PC-9 (cell line): ENCODE data around the gene PTTG1IP. TPM values are rescaled to one million over a fixed set of nuclear protein-coding genes. Genes with fewer than 3 reads are reported as not detected.

Source experiments
- BruUV-seq: library from RNA; stranded (reverse); fragments of 400-500 nt; replicated peaks from 2 replicates; lab custom pipeline; 2021; lab: Mats Ljungman, UMichigan
- CTCF ChIA-PET: fragments of 300-600 bp; sonication (Branson Sonifier 250); formaldehyde crosslinking; loops from one replicate; lab custom pipeline; 2022; ENCODE audit warnings: antibody characterized with exemption; lab: Charles Lee
- POLR2A ChIA-PET: fragments of 300-600 bp; sonication (Branson Sonifier 250); formaldehyde crosslinking; loops from one replicate; lab custom pipeline; 2022; ENCODE audit warnings: antibody characterized with exemption; ENCODE audit not compliant: unreplicated experiment; lab: Charles Lee
- DNase-seq, 2 experiments: peaks; one replicate each; pipeline versions ENCODE4 v3.0.0 to v3.0.0-alpha.2; 2015 to 2022; ENCODE audit warnings: mixed read lengths in 1 of 2
- H2AFZ ChIP-seq: fragments of 200-600 bp; sonication (generic); 2 replicates; pipeline ENCODE4 v1.8.1; 2017; ENCODE audit warnings: antibody characterized with exemption
- H3F3A ChIP-seq: fragments of 200-600 bp; sonication (generic); 2 replicates; pipeline ENCODE4 v1.8.1; 2017; ENCODE audit warnings: antibody characterized with exemption, mild to moderate bottlenecking, low read depth; ENCODE audit not compliant: insufficient read depth
- H3K27ac ChIP-seq: fragments of 200-600 bp; sonication (generic); 2 replicates; pipeline ENCODE4 v1.6.1; 2016; ENCODE audit warnings: mixed run types
- H3K27me3 ChIP-seq: fragments of 200-600 bp; sonication (generic); 2 replicates; pipeline ENCODE4 v1.6.1; 2016; ENCODE audit warnings: low read depth, mixed run types; ENCODE audit not compliant: insufficient read depth
- H3K36me3 ChIP-seq: fragments of 200-600 bp; sonication (generic); 2 replicates; pipeline ENCODE4 v1.6.1; 2016; ENCODE audit warnings: low read depth, mixed run types
- H3K4me1 ChIP-seq: fragments of 200-600 bp; sonication (generic); replicated peaks from 2 replicates; pipeline ENCODE4 v1.6.1; 2016; ENCODE audit warnings: mixed run types; ENCODE audit not compliant: insufficient read depth
- H3K4me2 ChIP-seq: fragments of 200-600 bp; sonication (generic); 2 replicates; pipeline ENCODE4 v1.6.1; 2017; ENCODE audit warnings: mixed run types
- H3K4me3 ChIP-seq: fragments of 200-600 bp; sonication (generic); 2 replicates; pipeline ENCODE4 v1.6.1; 2016; ENCODE audit warnings: mixed run types
- H3K79me2 ChIP-seq: fragments of 200-600 bp; sonication (generic); 2 replicates; pipeline ENCODE4 v1.6.1; 2017; ENCODE audit warnings: low read depth, mixed run types
- H3K9me2 ChIP-seq: fragments of 200-600 bp; sonication (generic); 2 replicates; pipeline ENCODE4 v1.8.1; 2017; ENCODE audit warnings: mild to moderate bottlenecking; ENCODE audit not compliant: insufficient read depth
- H3K9me3 ChIP-seq: fragments of 200-600 bp; sonication (generic); 2 replicates; pipeline ENCODE4 v1.8.1; 2016; ENCODE audit warnings: low read depth; ENCODE audit not compliant: insufficient read depth
- H4K20me1 ChIP-seq: fragments of 200-600 bp; sonication (generic); 2 replicates; pipeline ENCODE4 v1.8.1; 2017; ENCODE audit not compliant: insufficient read depth
- EZH2 ChIP-seq: fragments of 200-600 bp; sonication (generic); IDR thresholded peaks from 2 replicates; pipeline ENCODE4 v1.8.0; 2017; ENCODE audit warnings: antibody characterized with exemption, low read depth
- intact Hi-C: fragments of 100-400 bp; cut with micrococcal nuclease; formaldehyde crosslinking; loops from one replicate; pipeline ENCODE4 v1.10.0; 2022; ENCODE audit not compliant: unreplicated experiment
- total RNA-seq: library from RNA; stranded (reverse); gene quantifications from 2 replicates; pipeline ENCODE4 v1.2.3, GENCODE V29; 2021
- TF ChIP-seq, protein P1 (sequence below): fragments of 200-600 bp; sonication (generic); conservative IDR thresholded peaks from 2 replicates; pipeline ENCODE4 v1.6.1; 2017; ENCODE audit warnings: mixed run types, antibody characterized with exemption, mild to moderate bottlenecking, moderate library complexity

Gene PTTG1IP
- total RNA-seq, 1 experiment from 2014 or later, result 174 TPM

DNA sequence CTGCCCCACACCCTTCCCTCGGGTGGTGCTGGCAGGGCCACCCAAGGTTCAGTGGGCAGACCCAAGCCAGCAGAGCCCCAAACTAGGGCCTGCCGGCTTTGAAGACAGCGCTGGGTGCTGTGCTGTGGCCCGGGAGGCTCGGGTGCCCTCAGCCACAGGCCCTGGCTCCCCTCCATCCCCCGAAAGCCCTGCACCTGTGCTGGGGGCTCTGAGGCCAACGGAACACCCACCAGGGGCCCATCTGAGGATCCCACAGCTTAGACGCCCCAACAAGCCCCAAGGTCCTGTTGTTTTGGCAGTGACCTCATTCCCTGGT, 38.6 kb upstream of the PTTG1IP start:
- POLR2A ChIA-PET, result no interaction called here

DNA sequence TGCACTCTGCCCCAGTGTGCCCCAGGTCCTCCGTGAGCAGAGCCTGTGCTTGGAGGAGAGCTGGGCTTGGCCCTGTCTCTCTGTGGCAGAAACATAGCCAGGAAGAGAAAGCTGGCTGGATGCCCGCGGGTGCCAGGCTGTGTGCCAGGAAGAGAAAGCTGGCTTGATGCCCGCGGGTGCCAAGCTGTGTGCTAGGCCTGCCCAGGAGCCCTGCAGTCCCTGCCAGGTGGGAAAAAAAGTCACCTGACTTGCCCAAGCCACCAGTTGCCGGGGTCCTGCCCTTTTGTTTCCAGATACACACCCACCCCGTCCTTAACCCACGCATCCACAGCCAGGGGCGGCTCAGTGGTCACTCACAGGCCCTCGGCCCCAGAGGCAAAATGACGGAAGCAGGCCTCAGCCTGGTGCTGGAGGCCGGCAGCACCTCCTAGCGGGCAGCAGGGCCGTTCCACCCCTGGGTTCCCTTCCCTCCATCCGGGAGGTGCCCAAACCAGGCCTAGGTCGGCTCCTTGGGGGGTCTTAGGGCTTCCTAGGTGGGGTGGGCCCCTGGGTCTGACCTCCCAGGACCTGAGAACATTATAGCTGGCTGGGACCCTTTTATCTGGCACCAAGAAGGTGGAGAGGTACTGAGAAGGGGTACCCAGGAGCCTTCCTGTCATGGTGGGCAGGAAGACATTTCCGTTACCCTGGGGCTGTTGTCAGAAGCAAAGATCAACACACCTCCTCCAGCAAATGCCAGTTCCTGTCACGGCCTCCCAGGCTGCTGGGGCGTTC, 38.1 kb upstream of the PTTG1IP start:
- peaks cover 57% of the 10 kb centered on the region for H3K4me1 ChIP-seq
- ChIA-PET POLR2A (interaction anchor here (0.5 to 0.7 kb wide), 4 partner anchors 16 to 605 kb away, joined by 4 to 5 read pairs (median 4); no protein-coding TSS in a partner anchor), CTCF (interaction anchor here (0.6 to 1.1 kb wide), 4 partner anchors 10 to 28 kb away, joined by 3 to 16 read pairs (median 3); no protein-coding TSS in a partner anchor)
- H4K20me1 ChIP-seq, result no peaks in the 10 kb centered on the region
- H3K27ac ChIP-seq, result peak overlapping the region; percentile 74
- BruUV-seq, result no TSS peak
- peaks cover 7% of the 10 kb centered on the region for H3K79me2 ChIP-seq
- peaks cover 33% of the 10 kb centered on the region for H3F3A ChIP-seq
- no peak overlapping the region for H2AFZ ChIP-seq
- H3K27me3 ChIP-seq, result no peaks in the 10 kb centered on the region
- intact Hi-C loops, result loop anchor here (5.0 kb wide), 1 partner anchor 39 kb away; the partner anchor contains the start of gene PTTG1IP
- no peaks in the 10 kb centered on the region for H3K9me3 ChIP-seq
- peak; percentile 84 for DNase-seq
- H3K9me2 ChIP-seq, result no peaks in the 10 kb centered on the region
- TF ChIP-seq, protein P1, sequence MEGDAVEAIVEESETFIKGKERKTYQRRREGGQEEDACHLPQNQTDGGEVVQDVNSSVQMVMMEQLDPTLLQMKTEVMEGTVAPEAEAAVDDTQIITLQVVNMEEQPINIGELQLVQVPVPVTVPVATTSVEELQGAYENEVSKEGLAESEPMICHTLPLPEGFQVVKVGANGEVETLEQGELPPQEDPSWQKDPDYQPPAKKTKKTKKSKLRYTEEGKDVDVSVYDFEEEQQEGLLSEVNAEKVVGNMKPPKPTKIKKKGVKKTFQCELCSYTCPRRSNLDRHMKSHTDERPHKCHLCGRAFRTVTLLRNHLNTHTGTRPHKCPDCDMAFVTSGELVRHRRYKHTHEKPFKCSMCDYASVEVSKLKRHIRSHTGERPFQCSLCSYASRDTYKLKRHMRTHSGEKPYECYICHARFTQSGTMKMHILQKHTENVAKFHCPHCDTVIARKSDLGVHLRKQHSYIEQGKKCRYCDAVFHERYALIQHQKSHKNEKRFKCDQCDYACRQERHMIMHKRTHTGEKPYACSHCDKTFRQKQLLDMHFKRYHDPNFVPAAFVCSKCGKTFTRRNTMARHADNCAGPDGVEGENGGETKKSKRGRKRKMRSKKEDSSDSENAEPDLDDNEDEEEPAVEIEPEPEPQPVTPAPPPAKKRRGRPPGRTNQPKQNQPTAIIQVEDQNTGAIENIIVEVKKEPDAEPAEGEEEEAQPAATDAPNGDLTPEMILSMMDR, result peak; percentile 76
- no peak for TF ChIP-seq EZH2
- H3K4me3 ChIP-seq, result no peak overlapping the region
- H3K4me2 ChIP-seq, result peak overlapping the region; percentile 60
- no peaks in the 10 kb centered on the region for H3K36me3 ChIP-seq

More for the DNA sequence above, 38.6 kb upstream of the PTTG1IP start:
- TF ChIP-seq, protein P1, result no peak
- TF ChIP-seq EZH2, result no peak
- Histone ChIP-seq H2AFZ (no peak overlapping the region), H3K36me3 (no peaks in the 10 kb centered on the region), H4K20me1 (no peaks in the 10 kb centered on the region), H3K9me2 (no peaks in the 10 kb centered on the region), H3K79me2 (peaks cover 7% of the 10 kb centered on the region), H3K4me1 (peaks cover 62% of the 10 kb centered on the region), H3K27me3 (no peaks in the 10 kb centered on the region), H3K9me3 (no peaks in the 10 kb centered on the region), H3K27ac (peak overlapping the region; percentile 74), H3K4me3 (no peak overlapping the region), H3K4me2 (peak overlapping the region; percentile 60), H3F3A (peaks cover 39% of the 10 kb centered on the region)
- DNase-seq, result no peak
- no TSS peak for BruUV-seq
- intact Hi-C loops, result loop anchor here (5.0 kb wide), 1 partner anchor 40 kb away; the partner anchor contains the start of gene PTTG1IP
- CTCF ChIA-PET, result interaction anchor here (1.0 kb wide), 1 partner anchor 29 kb away, joined by 3 read pairs; no protein-coding TSS in a partner anchor

DNA sequence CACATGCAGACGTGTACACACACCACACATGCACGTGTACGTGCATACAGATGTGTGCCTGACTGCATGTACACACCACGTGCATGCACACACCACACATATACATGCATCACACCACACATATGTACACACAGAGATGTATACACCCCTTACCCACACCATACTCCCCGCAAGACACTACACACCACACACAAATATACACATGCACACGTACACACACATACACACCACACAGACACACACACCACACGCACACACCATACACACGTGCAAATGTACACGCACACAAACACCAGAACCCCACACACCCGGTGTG, 37.5 kb upstream of the PTTG1IP start:
- Histone ChIP-seq H4K20me1 (no peaks in the 10 kb centered on the region), H2AFZ (no peak overlapping the region), H3K9me3 (no peaks in the 10 kb centered on the region), H3K4me2 (peak overlapping the region; percentile 60), H3K9me2 (no peaks in the 10 kb centered on the region), H3F3A (peaks cover 28% of the 10 kb centered on the region; the same call in 1 of the 2 replicates), H3K27ac (peak overlapping the region; percentile 74), H3K79me2 (peaks cover 7% of the 10 kb centered on the region), H3K27me3 (no peaks in the 10 kb centered on the region), H3K4me3 (no peak overlapping the region), H3K36me3 (no peaks in the 10 kb centered on the region), H3K4me1 (peaks cover 52% of the 10 kb centered on the region)
- intact Hi-C loops, result loop anchor here (5.0 kb wide), 1 partner anchor 39 kb away; the partner anchor contains the start of gene PTTG1IP
- ChIA-PET CTCF (interaction anchor here (0.6 to 1.1 kb wide), 3 partner anchors 10 to 22 kb away, joined by 3 to 16 read pairs (median 3); no protein-coding TSS in a partner anchor), POLR2A (interaction anchor here (0.6 to 0.7 kb wide), 3 partner anchors 25 to 604 kb away, joined by 4 read pairs; no protein-coding TSS in a partner anchor)
- TF ChIP-seq, protein P1, result no peak
- TF ChIP-seq EZH2, result no peak
- BruUV-seq, result no TSS peak
- DNase-seq, result no peak
